ENCODE measurements around the gene WIZ.
A peak's percentile ranks its signal among the peaks of the same experiment; 100 is the strongest.

Gene WIZ

GRCh38 chr19:15404780-15405211 is 45.0 kb downstream of the WIZ start:
- H3K27ac ChIP-seq, result no peak overlapping the region
- POLR2A ChIA-PET (ENCODE audit: low non-redundant PET), result interaction anchor here (1.2 kb wide), 1 partner anchor 14 kb away, joined by 3 read pairs; the partner anchor contains the start of gene AKAP8L
- TF ChIP-seq CTCF (conservative IDR thresholded peaks at IDR 0.05; ENCODE audit: low read depth), result no peak
- DNase-seq (ENCODE audit: low spot score), result no peak
- CTCF ChIA-PET, result interaction anchor here (0.5 kb wide), 1 partner anchor 391 kb away, joined by 5 read pairs; no protein-coding TSS in a partner anchor

GRCh38 chr19:15404097-15404779 is 45.5 kb downstream of the WIZ start:
- no peak for DNase-seq (ENCODE audit: low spot score)
- POLR2A ChIA-PET (ENCODE audit: low non-redundant PET), result interaction anchor here (1.2 kb wide), 1 partner anchor 15 kb away, joined by 3 read pairs; the partner anchor contains the start of gene AKAP8L
- H3K27ac ChIP-seq, result no peak overlapping the region; the same call in 1 of the 2 replicates
- CTCF ChIA-PET, result no interaction called here
- TF ChIP-seq CTCF (conservative IDR thresholded peaks at IDR 0.05; ENCODE audit: low read depth), result no peak

- H3K27ac ChIP-seq, result peak overlapping the region; percentile 10; the same call in 1 of the 2 replicates
- CTCF ChIA-PET, result no interaction called here
- POLR2A ChIA-PET (ENCODE audit: low non-redundant PET), result no interaction called here
- no peak for TF ChIP-seq CTCF (conservative IDR thresholded peaks at IDR 0.05; ENCODE audit: low read depth)
- no peak for DNase-seq (ENCODE audit: low spot score)
Observed at GRCh38 chr19:15403151-15403531, 46.6 kb downstream of the WIZ start.

- peak overlapping the region; percentile 10; the same call in 1 of the 2 replicates for H3K27ac ChIP-seq
- no peak for DNase-seq (ENCODE audit: low spot score)
- TF ChIP-seq CTCF (conservative IDR thresholded peaks at IDR 0.05; ENCODE audit: low read depth), result no peak
- ChIA-PET CTCF (no interaction called here), POLR2A (ENCODE audit: low non-redundant PET) (no interaction called here)
Observed at GRCh38 chr19:15402411-15403150, 47.2 kb downstream of the WIZ start.

- POLR2A ChIA-PET (ENCODE audit: low non-redundant PET), result no interaction called here
- TF ChIP-seq CTCF (conservative IDR thresholded peaks at IDR 0.05; ENCODE audit: low read depth), result no peak
- CTCF ChIA-PET, result no interaction called here
- DNase-seq (ENCODE audit: low spot score), result no peak
- H3K27ac ChIP-seq, result no peak overlapping the region
Observed at GRCh38 chr19:15401397-15401710, 48.4 kb downstream of the WIZ start.

- no peak for TF ChIP-seq CTCF (conservative IDR thresholded peaks at IDR 0.05; ENCODE audit: low read depth)
- POLR2A ChIA-PET (ENCODE audit: low non-redundant PET), result no interaction called here
- DNase-seq (ENCODE audit: low spot score), result no peak
- CTCF ChIA-PET, result no interaction called here
- 0 out of 2 replicates have a peak overlapping the region, but pooled peaks have one; percentile 8 for H3K27ac ChIP-seq
Observed at GRCh38 chr19:15400521-15401396, 49.0 kb downstream of the WIZ start.
